ENCODE measurements around the gene ANKRD63.

DNA sequence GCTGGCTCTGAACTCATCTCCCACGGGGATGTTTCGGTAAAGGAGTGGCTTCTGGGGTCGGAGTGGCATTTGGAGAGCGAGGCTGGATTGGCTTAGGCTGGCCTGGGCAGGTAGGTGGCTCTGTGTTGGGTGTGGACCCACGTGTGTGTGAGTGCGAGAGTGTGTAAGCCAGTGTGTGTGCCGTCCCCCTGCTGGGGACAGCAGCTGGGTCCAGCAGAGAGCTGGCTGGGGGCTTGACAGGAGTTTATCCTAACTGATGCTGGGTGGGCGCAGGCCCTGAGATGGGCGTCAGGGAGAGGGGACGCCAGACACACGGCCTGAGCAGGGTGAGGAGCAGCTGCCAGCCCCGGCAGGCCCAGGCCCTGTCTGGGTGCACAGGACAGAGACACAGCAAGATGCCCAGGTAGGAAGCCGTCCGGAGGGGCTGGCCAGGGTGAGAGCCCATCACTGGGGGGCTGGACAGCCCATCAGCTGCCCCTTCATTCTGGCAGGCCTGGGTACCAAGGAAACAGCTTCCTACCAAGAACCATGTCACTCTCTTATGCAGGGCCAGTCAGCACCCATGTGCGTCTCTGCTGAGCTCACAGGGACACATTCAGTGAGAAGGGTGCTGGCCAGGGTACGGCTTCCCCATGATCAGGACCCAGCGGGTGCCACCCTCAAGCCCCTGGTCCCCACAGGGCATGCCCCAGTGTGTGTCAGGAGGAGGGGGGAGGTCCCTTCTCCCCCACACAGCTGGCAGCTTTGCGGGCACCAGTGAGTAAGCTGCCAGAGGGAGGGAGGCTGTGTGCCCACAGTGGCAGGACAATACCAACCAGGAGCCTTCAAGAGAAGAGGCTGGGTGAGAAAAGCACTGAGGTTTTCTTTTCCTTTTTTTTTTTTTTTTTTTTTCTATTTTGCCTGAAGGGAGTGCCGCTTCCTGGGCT, 42.9 kb downstream of the ANKRD63 start:
- TF ChIP-seq POLR2AphosphoS5 (IDR thresholded peaks at IDR 0.05; ENCODE audit: borderline replicate concordance, low read depth, low read length): no peak
- no peak for TF ChIP-seq EZH2 (IDR thresholded peaks at IDR 0.05)
- TF ChIP-seq FOXP2 (optimal IDR thresholded peaks at IDR 0.05; ENCODE audit: control extremely low read depth, extremely low read length, insufficient read depth): no peak
